Activated naive CD4-positive, alpha-beta T cell treated with anti-CD3 and anti-CD28 coated beads for 36 hours (primary cell): ENCODE data around the gene LMO2. TPM values are rescaled to one million over a fixed set of nuclear protein-coding genes. Genes with fewer than 3 reads are reported as not detected.

Experiments
- CTCF ChIA-PET: fragments of 350-600 bp; sonication (Branson Sonifier 250); formaldehyde crosslinking; loops from one replicate; lab custom pipeline; 2021; ENCODE audit warnings: antibody characterized with exemption; lab: Charles Lee
- DNase-seq: peaks from one replicate; pipeline ENCODE4 v3.0.0-alpha.2; 2020
- H3K27ac Mint-ChIP-seq: one replicate; pipeline ENCODE4 v1.8.0; 2021; ENCODE audit warnings: mild to moderate bottlenecking, mixed read lengths
- H3K27me3 Mint-ChIP-seq: one replicate; pipeline ENCODE4 v1.8.0; 2021; ENCODE audit warnings: low read depth, mixed read lengths
- H3K36me3 Mint-ChIP-seq: one replicate; pipeline ENCODE4 v1.8.0; 2021; ENCODE audit warnings: low read depth, mixed read lengths
- H3K4me1 Mint-ChIP-seq: one replicate; pipeline ENCODE4 v1.8.0; 2021; ENCODE audit warnings: low read depth, mixed read lengths
- H3K4me3 Mint-ChIP-seq: one replicate; pipeline ENCODE4 v1.8.0; 2021; ENCODE audit warnings: mild to moderate bottlenecking, moderate library complexity, mixed read lengths
- H3K9me3 Mint-ChIP-seq: one replicate; pipeline ENCODE4 v1.8.0; 2021; ENCODE audit warnings: mixed read lengths
- intact Hi-C: fragments of 100-400 bp; cut with micrococcal nuclease; formaldehyde crosslinking; loops from one replicate; pipeline ENCODE4 v1.15.1; 2023
- total RNA-seq, 2 experiments: library from RNA; stranded (reverse); gene quantifications; one replicate each; pipeline ENCODE4 v1.2.3, GENCODE V29; 2021

Gene LMO2
- total RNA-seq, 2 experiments from 2014 or later: not detected

- peaks cover 47% of the 10 kb centered on the region for H3K27me3 Mint-ChIP-seq
- intact Hi-C loops: loop anchor here (10.0 kb wide), 2 partner anchors 458 to 1248 kb away; partner anchors contain the start of gene ABTB2
These were observed 5.0 kb upstream of the LMO2 start for GRCh38 chr11:33896911-33897310.

GRCh38 chr11:33895752-33896137 is 3.9 kb upstream of the LMO2 start:
- Mint-ChIP-seq H3K4me1 (peaks cover 47% of the 10 kb centered on the region), H3K36me3 (no peaks in the 10 kb centered on the region), H3K27me3 (peaks cover 49% of the 10 kb centered on the region), H3K27ac (no peak overlapping the region), H3K4me3 (no peak overlapping the region), H3K9me3 (no peaks in the 10 kb centered on the region)
- CTCF ChIA-PET: interaction anchor here (0.6 kb wide), 1 partner anchor 21 kb away, joined by 6 read pairs; no protein-coding TSS in a partner anchor
- DNase-seq: no peak
- intact Hi-C loops: loop anchor here (2.0 to 10.0 kb wide), 5 partner anchors 157 to 1249 kb away; partner anchors contain the start of genes ABTB2 and CAT

More at GRCh38 chr11:33896911-33897310, 5.0 kb upstream of the LMO2 start:
- Mint-ChIP-seq H3K4me3 (no peak overlapping the region), H3K4me1 (peaks cover 36% of the 10 kb centered on the region), H3K27ac (no peak overlapping the region), H3K36me3 (no peaks in the 10 kb centered on the region), H3K9me3 (no peaks in the 10 kb centered on the region)
- CTCF ChIA-PET: interaction anchor here (0.9 kb wide), 2 partner anchors 17 to 29 kb away, joined by 3 to 7 read pairs; no protein-coding TSS in a partner anchor
- no peak for DNase-seq

GRCh38 chr11:33894398-33894746 is 2.5 kb upstream of the LMO2 start:
- Mint-ChIP-seq H3K4me3 (no peak overlapping the region), H3K27me3 (peaks cover 46% of the 10 kb centered on the region), H3K36me3 (no peaks in the 10 kb centered on the region), H3K9me3 (no peaks in the 10 kb centered on the region), H3K27ac (no peak overlapping the region), H3K4me1 (peaks cover 48% of the 10 kb centered on the region)
- CTCF ChIA-PET: interaction anchor here (1.0 kb wide), 1 partner anchor 22 kb away, joined by 3 read pairs; no protein-coding TSS in a partner anchor
- intact Hi-C loops: loop anchor here (1.0 to 10.0 kb wide), 11 partner anchors 24 to 1378 kb away; partner anchors contain the start of genes ABTB2 and CAT
- DNase-seq: no peak

- CTCF ChIA-PET: interaction anchor here (0.8 kb wide), 1 partner anchor 94 kb away, joined by 4 read pairs; no protein-coding TSS in a partner anchor
- Mint-ChIP-seq H3K27me3 (peaks cover 47% of the 10 kb centered on the region), H3K27ac (peak overlapping the region; percentile 33), H3K4me3 (peak overlapping the region; percentile 57), H3K36me3 (no peaks in the 10 kb centered on the region), H3K4me1 (peaks cover 47% of the 10 kb centered on the region), H3K9me3 (no peaks in the 10 kb centered on the region)
- peak; percentile 87 for DNase-seq
- intact Hi-C loops: loop anchor here (1.0 to 10.0 kb wide), 13 partner anchors 24 to 1378 kb away; partner anchors contain the start of genes ABTB2, C11orf91 and CAT
These were observed 2.0 kb upstream of the LMO2 start for GRCh38 chr11:33893711-33894397.

- intact Hi-C loops: loop anchor here (1.0 to 10.0 kb wide), 7 partner anchors 161 to 1379 kb away; partner anchors contain the start of genes ABTB2 and C11orf91
- peaks cover 46% of the 10 kb centered on the region for H3K4me1 Mint-ChIP-seq
- peaks cover 52% of the 10 kb centered on the region for H3K27me3 Mint-ChIP-seq
- DNase-seq: peak; percentile 18
- peak overlapping the region; percentile 33 for H3K27ac Mint-ChIP-seq
- no peaks in the 10 kb centered on the region for H3K36me3 Mint-ChIP-seq
- H3K9me3 Mint-ChIP-seq: no peaks in the 10 kb centered on the region
- peak overlapping the region; percentile 57 for H3K4me3 Mint-ChIP-seq
- CTCF ChIA-PET: interaction anchor here (0.8 to 1.4 kb wide), 5 partner anchors 12 to 95 kb away, joined by 3 to 5 read pairs (median 3); no protein-coding TSS in a partner anchor
These were observed 1.2 kb upstream of the LMO2 start for GRCh38 chr11:33892906-33893594.

GRCh38 chr11:33889821-33890378 is 2.0 kb downstream of the LMO2 start:
- no peak overlapping the region for H3K4me3 Mint-ChIP-seq
- intact Hi-C loops: loop anchor here (5.0 to 10.0 kb wide), 5 partner anchors 158 to 1382 kb away; partner anchors contain the start of gene ABTB2
- CTCF ChIA-PET: no interaction called here
- H3K36me3 Mint-ChIP-seq: no peaks in the 10 kb centered on the region
- peaks cover 52% of the 10 kb centered on the region for H3K27me3 Mint-ChIP-seq
- peaks cover 41% of the 10 kb centered on the region for H3K4me1 Mint-ChIP-seq
- no peaks in the 10 kb centered on the region for H3K9me3 Mint-ChIP-seq
- no peak overlapping the region for H3K27ac Mint-ChIP-seq
- no peak for DNase-seq

GRCh38 chr11:33889296-33889695 is 2.6 kb downstream of the LMO2 start:
- intact Hi-C loops: no loop called here
- Mint-ChIP-seq H3K27ac (no peak overlapping the region), H3K36me3 (no peaks in the 10 kb centered on the region), H3K27me3 (peaks cover 52% of the 10 kb centered on the region), H3K4me3 (no peak overlapping the region), H3K4me1 (peaks cover 35% of the 10 kb centered on the region), H3K9me3 (no peaks in the 10 kb centered on the region)
- CTCF ChIA-PET: no interaction called here
- DNase-seq: no peak

GRCh38 chr11:33887886-33888285 is 4.0 kb downstream of the LMO2 start:
- no peak for DNase-seq
- intact Hi-C loops: no loop called here
- peaks cover 20% of the 10 kb centered on the region for H3K4me1 Mint-ChIP-seq
- peaks cover 63% of the 10 kb centered on the region for H3K27me3 Mint-ChIP-seq
- CTCF ChIA-PET: no interaction called here
- H3K27ac Mint-ChIP-seq: no peak overlapping the region
- no peaks in the 10 kb centered on the region for H3K36me3 Mint-ChIP-seq
- H3K9me3 Mint-ChIP-seq: no peaks in the 10 kb centered on the region
- H3K4me3 Mint-ChIP-seq: no peak overlapping the region

- Mint-ChIP-seq H3K4me3 (no peak overlapping the region), H3K36me3 (no peaks in the 10 kb centered on the region), H3K27ac (no peak overlapping the region), H3K4me1 (no peaks in the 10 kb centered on the region), H3K27me3 (peaks cover 75% of the 10 kb centered on the region), H3K9me3 (no peaks in the 10 kb centered on the region)
- CTCF ChIA-PET: no interaction called here
- no peak for DNase-seq
- intact Hi-C loops: no loop called here
These were observed 6.4 kb downstream of the LMO2 start for GRCh38 chr11:33885338-33886005.

- H3K36me3 Mint-ChIP-seq: no peaks in the 10 kb centered on the region
- intact Hi-C loops: no loop called here
- H3K27me3 Mint-ChIP-seq: peaks cover 77% of the 10 kb centered on the region
- H3K9me3 Mint-ChIP-seq: no peaks in the 10 kb centered on the region
- no peak for DNase-seq
- CTCF ChIA-PET: no interaction called here
- H3K27ac Mint-ChIP-seq: no peak overlapping the region
- no peak overlapping the region for H3K4me3 Mint-ChIP-seq
- no peaks in the 10 kb centered on the region for H3K4me1 Mint-ChIP-seq
These were observed 7.3 kb downstream of the LMO2 start for GRCh38 chr11:33884601-33885000.

GRCh38 chr11:33884035-33884434 is 7.8 kb downstream of the LMO2 start:
- H3K4me1 Mint-ChIP-seq: no peaks in the 10 kb centered on the region
- peaks cover 74% of the 10 kb centered on the region for H3K27me3 Mint-ChIP-seq
- H3K27ac Mint-ChIP-seq: no peak overlapping the region
- no peaks in the 10 kb centered on the region for H3K36me3 Mint-ChIP-seq
- no peak overlapping the region for H3K4me3 Mint-ChIP-seq
- no peak for DNase-seq
- no peaks in the 10 kb centered on the region for H3K9me3 Mint-ChIP-seq
- CTCF ChIA-PET: interaction anchor here (0.8 kb wide), 1 partner anchor 103 kb away, joined by 3 read pairs; no protein-coding TSS in a partner anchor
- intact Hi-C loops: no loop called here
